ENCODE results near the gene MYBL2.

DNA sequence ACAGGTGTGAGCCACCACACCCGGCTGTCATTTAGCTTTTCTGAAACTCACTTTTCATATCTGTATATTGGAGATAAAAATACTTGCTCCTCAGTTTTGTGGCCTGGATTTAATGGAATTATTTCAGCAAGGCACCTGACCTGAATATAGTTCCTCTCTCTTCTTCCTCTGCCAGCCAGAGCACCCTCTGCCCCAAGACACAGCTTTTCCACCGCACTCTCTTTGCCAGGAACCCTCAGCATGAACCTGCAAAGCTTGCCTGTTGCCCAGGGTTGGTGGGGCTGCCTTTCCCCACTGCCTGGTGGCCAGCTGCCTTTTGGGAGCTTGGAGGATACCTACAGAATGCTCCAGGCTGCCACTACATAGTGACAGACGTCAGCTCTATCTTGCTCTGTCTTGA, 56.8 kb downstream of the MYBL2 start:
- TF ChIP-seq, protein P1, sequence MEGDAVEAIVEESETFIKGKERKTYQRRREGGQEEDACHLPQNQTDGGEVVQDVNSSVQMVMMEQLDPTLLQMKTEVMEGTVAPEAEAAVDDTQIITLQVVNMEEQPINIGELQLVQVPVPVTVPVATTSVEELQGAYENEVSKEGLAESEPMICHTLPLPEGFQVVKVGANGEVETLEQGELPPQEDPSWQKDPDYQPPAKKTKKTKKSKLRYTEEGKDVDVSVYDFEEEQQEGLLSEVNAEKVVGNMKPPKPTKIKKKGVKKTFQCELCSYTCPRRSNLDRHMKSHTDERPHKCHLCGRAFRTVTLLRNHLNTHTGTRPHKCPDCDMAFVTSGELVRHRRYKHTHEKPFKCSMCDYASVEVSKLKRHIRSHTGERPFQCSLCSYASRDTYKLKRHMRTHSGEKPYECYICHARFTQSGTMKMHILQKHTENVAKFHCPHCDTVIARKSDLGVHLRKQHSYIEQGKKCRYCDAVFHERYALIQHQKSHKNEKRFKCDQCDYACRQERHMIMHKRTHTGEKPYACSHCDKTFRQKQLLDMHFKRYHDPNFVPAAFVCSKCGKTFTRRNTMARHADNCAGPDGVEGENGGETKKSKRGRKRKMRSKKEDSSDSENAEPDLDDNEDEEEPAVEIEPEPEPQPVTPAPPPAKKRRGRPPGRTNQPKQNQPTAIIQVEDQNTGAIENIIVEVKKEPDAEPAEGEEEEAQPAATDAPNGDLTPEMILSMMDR (conservative IDR thresholded peaks at IDR 0.05) = no peak
- TF ChIP-seq ZFX (IDR thresholded peaks at IDR 0.05) = no peak

Measured in C4-2B (cell line).